HepG2 (cell line): ENCODE data around the gene BPIFA1. TPM values are rescaled to one million over a fixed set of nuclear protein-coding genes. Genes with fewer than 3 reads are reported as not detected.
A peak's percentile ranks its signal among the peaks of the same experiment; 100 is the strongest.

Source experiments
- ARHGAP35 ChIP-seq: sonication (generic); formaldehyde crosslinking; IDR thresholded peaks from 2 replicates; pipeline ENCODE4 v1.9.0; 2022; ENCODE audit warnings: mild to moderate bottlenecking, inconsistent platforms, moderate library complexity, missing genetic modification reagents, borderline replicate concordance
- CENPX ChIP-seq: sonication (generic); formaldehyde crosslinking; IDR thresholded peaks from 2 replicates; pipeline ENCODE4 v1.9.0; 2021; ENCODE audit warnings: mild to moderate bottlenecking, missing genetic modification reagents, moderate library complexity
- ERF ChIP-seq: IDR thresholded peaks from 2 replicates; pipeline ENCODE4 v1.6.1; 2018; ENCODE audit warnings: missing biosample characterization, missing genetic modification reagents
- FOXK2 ChIP-seq: fragments of 450-650 bp; IDR thresholded peaks from 2 replicates; pipeline ENCODE4 v1.6.1; 2016
- GATAD2A ChIP-seq: IDR thresholded peaks from 2 replicates; pipeline ENCODE4 v1.6.1; 2016
- HINFP ChIP-seq: sonication (generic); formaldehyde crosslinking; IDR thresholded peaks from 2 replicates; pipeline ENCODE4 v1.4.0; 2020; ENCODE audit warnings: low read depth, mild to moderate bottlenecking, missing genetic modification reagents
- KDM6A ChIP-seq: IDR thresholded peaks from 2 replicates; pipeline ENCODE4 v1.6.1; 2016; ENCODE audit warnings: low read depth
- KIAA2018 ChIP-seq: sonication (generic); formaldehyde crosslinking; IDR thresholded peaks from 2 replicates; pipeline ENCODE4 v1.5.0; 2020; ENCODE audit warnings: mild to moderate bottlenecking, missing genetic modification reagents, borderline replicate concordance
- MAFK ChIP-seq, 2 experiments: IDR thresholded peaks in 1 of 2; conservative IDR thresholded peaks in 1 of 2; 2 replicates each; pipeline ENCODE4 v1.6.1; 2011; ENCODE audit warnings: improper control_type of control experiment in 2 of 2, low read length in 2 of 2
- NCOR1 ChIP-seq: fragments of 200-600 bp; sonication (generic); IDR thresholded peaks from 2 replicates; pipeline ENCODE4 v1.7.0; 2017; ENCODE audit warnings: antibody characterized with exemption, low read length, borderline replicate concordance
- TEAD2 ChIP-seq: sonication (generic); formaldehyde crosslinking; IDR thresholded peaks from 2 replicates; pipeline ENCODE4 v1.9.0; 2021; ENCODE audit warnings: missing genetic modification reagents
- ZNF354B ChIP-seq: sonication (generic); formaldehyde crosslinking; IDR thresholded peaks from 2 replicates; pipeline ENCODE4 v1.8.0; 2022; ENCODE audit warnings: mild to moderate bottlenecking, missing genetic modification reagents
- ZNF503 ChIP-seq: sonication (generic); formaldehyde crosslinking; IDR thresholded peaks from 2 replicates; pipeline ENCODE4 v1.4.0; 2020; ENCODE audit warnings: missing genetic modification reagents
- ZNF510 ChIP-seq: sonication (generic); formaldehyde crosslinking; IDR thresholded peaks from 2 replicates; pipeline ENCODE4 v1.4.0; 2020; ENCODE audit warnings: low read depth, mild to moderate bottlenecking, missing genetic modification reagents
- ZNF513 ChIP-seq: sonication (generic); formaldehyde crosslinking; conservative IDR thresholded peaks from 2 replicates; pipeline ENCODE4 v1.5.0; 2020; ENCODE audit warnings: missing genetic modification reagents
- ZNF776 ChIP-seq: sonication (generic); formaldehyde crosslinking; IDR thresholded peaks from 2 replicates; pipeline ENCODE4 v1.4.0; 2020; ENCODE audit warnings: mild to moderate bottlenecking, missing genetic modification reagents
- ZNF792 ChIP-seq: IDR thresholded peaks from 2 replicates; pipeline ENCODE4 v1.6.1; 2016
- polyA plus RNA-seq, 8 experiments: library from polyadenylated mRNA; depleted of rRNA in 3 of 8; stranded (reverse) in 7 of 8; unstranded in 1 of 8; fragments of >200 nt; fragmentation: Illumina TruSeq in 4 of 8; extraction: Trizol in 4 of 8; gene quantifications; 2 replicates each; pipeline versions ENCODE4 v1.2.1 to v1.2.3, GENCODE V29; 2011 to 2016; ENCODE audit warnings: low read depth in 4 of 8, missing spikeins in 1 of 8, mixed read lengths in 1 of 8; ENCODE audit not compliant: insufficient read depth in 1 of 8
- total RNA-seq, 5 experiments: library from RNA; depleted of rRNA; stranded (reverse); fragments of >200 nt; fragmentation: Illumina TruSeq; extraction: Trizol; gene quantifications; 2 replicates each; pipeline ENCODE4 v1.2.3, GENCODE V29; 2016; ENCODE audit warnings: low read depth in 1 of 5

BPIFA1 gene
- total and polyA plus RNA-seq, 2 of the 13 experiments (the other 11 are each of a cell fraction or from before 2014, with no cell fraction given): not detected

GRCh38 chr20:33281550-33282146 is 45.9 kb downstream of the BPIFA1 start (continued):
- TF ChIP-seq ZNF503 (CRISPR knock-in tag): no peak
- TF ChIP-seq TEAD2 (CRISPR knock-in tag): no peak
- 0 out of 2 replicates have a peak, but pooled peaks have one; percentile 79 for TF ChIP-seq ZNF354B (CRISPR knock-in tag)
- no peak for TF ChIP-seq ZNF510
- TF ChIP-seq FOXK2: no peak
- TF ChIP-seq HINFP (CRISPR knock-in tag): no peak
- TF ChIP-seq CENPX (CRISPR knock-in tag): no peak
- no peak for TF ChIP-seq KIAA2018 (CRISPR knock-in tag)
- TF ChIP-seq GATAD2A (CRISPR knock-in tag): peak; percentile 58
- TF ChIP-seq ERF (CRISPR knock-in tag): peak; percentile 81; the same call in 1 of the 2 replicates
- TF ChIP-seq ZNF776 (CRISPR knock-in tag): peak; percentile 55; the same call in 1 of the 2 replicates
- TF ChIP-seq ARHGAP35 (CRISPR knock-in tag): no peak
- TF ChIP-seq KDM6A (CRISPR knock-in tag): no peak
- TF ChIP-seq MAFK (conservative IDR thresholded peaks at IDR 0.05 in 1 of 2, IDR thresholded peaks at IDR 0.05 in 1 of 2; ENCODE audit: low read length in 2 of 2): no peak
- no peak for TF ChIP-seq NCOR1
- no peak for TF ChIP-seq ZNF513 (CRISPR knock-in tag)
- TF ChIP-seq ZNF792 (CRISPR knock-in tag): no peak
